Measurements from ENCODE around the gene C19orf81. TPM values are rescaled to one million over a fixed set of nuclear protein-coding genes. Genes with fewer than 3 reads are reported as not detected.

Gene C19orf81
- total RNA-seq, 1 experiment from 2014 or later, result 22.4 TPM

DNA sequence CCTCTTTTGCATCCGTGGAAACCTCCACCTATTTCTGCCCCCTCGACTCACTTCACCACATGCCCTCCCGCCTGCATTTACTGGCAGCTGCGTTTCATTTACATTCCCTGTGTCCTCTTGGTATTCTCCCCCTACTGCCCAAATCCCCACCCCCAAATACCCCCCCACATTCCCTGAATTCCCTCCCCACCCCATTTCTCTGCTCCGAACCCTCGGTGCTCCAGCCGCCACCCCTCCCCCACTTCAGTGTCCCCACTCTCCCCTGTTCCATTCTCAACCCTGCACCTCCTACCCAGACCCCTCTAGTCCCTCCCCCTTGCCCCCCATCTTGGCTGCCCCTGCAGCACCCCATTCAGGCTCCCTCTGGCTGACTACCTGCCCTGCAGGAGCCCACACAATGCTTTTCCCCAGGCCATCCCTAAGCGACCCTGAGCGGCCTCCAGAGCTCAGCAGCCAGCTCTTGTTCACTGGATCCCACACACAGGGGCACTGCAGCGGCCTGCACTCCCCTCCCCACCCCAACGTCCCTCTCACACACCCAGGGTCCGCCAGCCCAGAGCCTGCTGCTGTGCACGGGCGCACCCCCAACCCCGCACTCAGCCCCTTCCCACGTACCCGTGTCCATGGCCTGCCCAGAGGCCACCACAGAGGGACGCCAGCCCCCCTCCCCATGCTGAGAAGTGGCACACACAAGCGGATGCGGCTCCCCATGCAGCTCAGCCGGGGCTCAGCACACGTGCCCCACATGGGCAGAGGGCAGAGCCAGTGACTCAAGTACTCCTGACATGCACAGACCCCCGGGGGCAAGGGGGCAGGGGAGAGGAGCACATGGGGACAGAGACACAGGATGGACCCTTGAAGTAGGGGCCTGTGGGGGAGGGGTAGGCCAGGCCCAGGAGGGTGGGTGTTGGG, 44.1 kb downstream of the C19orf81 start:
- DNase-seq (ENCODE audit: low spot score), result no peak
- POLR2A ChIA-PET, result no interaction called here
- H3K36me3 Mint-ChIP-seq, result no peaks in the 10 kb centered on the region
- no peaks in the 10 kb centered on the region for H3K9me3 Mint-ChIP-seq
- H3K27ac Mint-ChIP-seq, result no peak overlapping the region
- peaks cover 93% of the 10 kb centered on the region for H3K27me3 Mint-ChIP-seq (ENCODE audit: low read depth)
- H3K4me1 Mint-ChIP-seq, result peaks cover 16% of the 10 kb centered on the region
- TF ChIP-seq FOXP1 (CRISPR knock-in tag; IDR thresholded peaks at IDR 0.05; ENCODE audit: borderline replicate concordance) (0 out of 2 replicates have a peak, but pooled peaks have one; percentile 32), SMAD4 (CRISPR knock-in tag; IDR thresholded peaks at IDR 0.05) (no peak), GTF2I (CRISPR knock-in tag; conservative IDR thresholded peaks at IDR 0.05) (no peak), ZNF263 (CRISPR knock-in tag; IDR thresholded peaks at IDR 0.05; ENCODE audit: low read depth) (no peak), ESRRA (CRISPR knock-in tag; IDR thresholded peaks at IDR 0.05; ENCODE audit: borderline replicate concordance) (no peak), ZNF396 (CRISPR knock-in tag; IDR thresholded peaks at IDR 0.05; ENCODE audit: borderline replicate concordance) (no peak), GABPB1 (CRISPR knock-in tag; IDR thresholded peaks at IDR 0.05) (no peak), FOXJ3 (CRISPR knock-in tag; IDR thresholded peaks at IDR 0.05; ENCODE audit: borderline replicate concordance) (no peak), ATF1 (CRISPR knock-in tag; IDR thresholded peaks at IDR 0.05) (no peak), NR3C1 (CRISPR knock-in tag; conservative IDR thresholded peaks at IDR 0.05; ENCODE audit: low read depth) (no peak)
- TF ChIP-seq, protein P1, sequence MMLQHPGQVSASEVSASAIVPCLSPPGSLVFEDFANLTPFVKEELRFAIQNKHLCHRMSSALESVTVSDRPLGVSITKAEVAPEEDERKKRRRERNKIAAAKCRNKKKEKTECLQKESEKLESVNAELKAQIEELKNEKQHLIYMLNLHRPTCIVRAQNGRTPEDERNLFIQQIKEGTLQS (CRISPR knock-in tag; conservative IDR thresholded peaks at IDR 0.05), result no peak
- TF ChIP-seq, protein P2, sequence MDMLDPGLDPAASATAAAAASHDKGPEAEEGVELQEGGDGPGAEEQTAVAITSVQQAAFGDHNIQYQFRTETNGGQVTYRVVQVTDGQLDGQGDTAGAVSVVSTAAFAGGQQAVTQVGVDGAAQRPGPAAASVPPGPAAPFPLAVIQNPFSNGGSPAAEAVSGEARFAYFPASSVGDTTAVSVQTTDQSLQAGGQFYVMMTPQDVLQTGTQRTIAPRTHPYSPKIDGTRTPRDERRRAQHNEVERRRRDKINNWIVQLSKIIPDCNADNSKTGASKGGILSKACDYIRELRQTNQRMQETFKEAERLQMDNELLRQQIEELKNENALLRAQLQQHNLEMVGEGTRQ (CRISPR knock-in tag; IDR thresholded peaks at IDR 0.05), result 0 out of 2 replicates have a peak, but pooled peaks have one; percentile 29
- TF ChIP-seq, protein P3, sequence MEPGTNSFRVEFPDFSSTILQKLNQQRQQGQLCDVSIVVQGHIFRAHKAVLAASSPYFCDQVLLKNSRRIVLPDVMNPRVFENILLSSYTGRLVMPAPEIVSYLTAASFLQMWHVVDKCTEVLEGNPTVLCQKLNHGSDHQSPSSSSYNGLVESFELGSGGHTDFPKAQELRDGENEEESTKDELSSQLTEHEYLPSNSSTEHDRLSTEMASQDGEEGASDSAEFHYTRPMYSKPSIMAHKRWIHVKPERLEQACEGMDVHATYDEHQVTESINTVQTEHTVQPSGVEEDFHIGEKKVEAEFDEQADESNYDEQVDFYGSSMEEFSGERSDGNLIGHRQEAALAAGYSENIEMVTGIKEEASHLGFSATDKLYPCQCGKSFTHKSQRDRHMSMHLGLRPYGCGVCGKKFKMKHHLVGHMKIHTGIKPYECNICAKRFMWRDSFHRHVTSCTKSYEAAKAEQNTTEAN (CRISPR knock-in tag; IDR thresholded peaks at IDR 0.05), result no peak
- TF ChIP-seq, protein P4, sequence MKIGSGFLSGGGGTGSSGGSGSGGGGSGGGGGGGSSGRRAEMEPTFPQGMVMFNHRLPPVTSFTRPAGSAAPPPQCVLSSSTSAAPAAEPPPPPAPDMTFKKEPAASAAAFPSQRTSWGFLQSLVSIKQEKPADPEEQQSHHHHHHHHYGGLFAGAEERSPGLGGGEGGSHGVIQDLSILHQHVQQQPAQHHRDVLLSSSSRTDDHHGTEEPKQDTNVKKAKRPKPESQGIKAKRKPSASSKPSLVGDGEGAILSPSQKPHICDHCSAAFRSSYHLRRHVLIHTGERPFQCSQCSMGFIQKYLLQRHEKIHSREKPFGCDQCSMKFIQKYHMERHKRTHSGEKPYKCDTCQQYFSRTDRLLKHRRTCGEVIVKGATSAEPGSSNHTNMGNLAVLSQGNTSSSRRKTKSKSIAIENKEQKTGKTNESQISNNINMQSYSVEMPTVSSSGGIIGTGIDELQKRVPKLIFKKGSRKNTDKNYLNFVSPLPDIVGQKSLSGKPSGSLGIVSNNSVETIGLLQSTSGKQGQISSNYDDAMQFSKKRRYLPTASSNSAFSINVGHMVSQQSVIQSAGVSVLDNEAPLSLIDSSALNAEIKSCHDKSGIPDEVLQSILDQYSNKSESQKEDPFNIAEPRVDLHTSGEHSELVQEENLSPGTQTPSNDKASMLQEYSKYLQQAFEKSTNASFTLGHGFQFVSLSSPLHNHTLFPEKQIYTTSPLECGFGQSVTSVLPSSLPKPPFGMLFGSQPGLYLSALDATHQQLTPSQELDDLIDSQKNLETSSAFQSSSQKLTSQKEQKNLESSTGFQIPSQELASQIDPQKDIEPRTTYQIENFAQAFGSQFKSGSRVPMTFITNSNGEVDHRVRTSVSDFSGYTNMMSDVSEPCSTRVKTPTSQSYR (CRISPR knock-in tag; IDR thresholded peaks at IDR 0.05), result no peak
- peak overlapping the region; percentile 50 for H3K4me3 Mint-ChIP-seq
- CTCF ChIA-PET, result interaction anchor here (0.5 to 1.7 kb wide), 12 partner anchors 9 to 364 kb away, joined by 3 to 9 read pairs (median 4); partner anchors contain the start of gene KCNC3
- ATAC-seq, result peak; percentile 40

DNA sequence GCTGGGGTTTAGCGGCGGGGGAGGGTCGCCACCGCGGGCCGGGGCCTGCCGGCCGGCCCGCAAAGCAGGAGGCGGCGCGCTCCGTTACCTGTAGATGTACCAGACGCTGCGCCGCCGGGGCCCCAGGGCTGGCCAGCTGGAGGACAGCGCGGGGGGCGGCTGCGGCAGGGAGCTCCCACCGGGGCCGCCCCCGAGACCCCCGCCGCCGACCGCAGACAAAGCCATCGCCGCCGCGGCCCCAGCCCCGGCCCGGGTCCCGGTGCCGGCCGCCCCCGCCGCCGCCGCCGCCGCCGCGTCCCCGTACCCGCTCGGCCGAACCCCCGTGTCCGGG, 45.5 kb downstream of the C19orf81 start:
- H3K27ac Mint-ChIP-seq, result no peak overlapping the region
- H3K9me3 Mint-ChIP-seq, result no peaks in the 10 kb centered on the region
- no peaks in the 10 kb centered on the region for H3K36me3 Mint-ChIP-seq
- no peak overlapping the region for H3K4me3 Mint-ChIP-seq
- peaks cover 92% of the 10 kb centered on the region for H3K27me3 Mint-ChIP-seq (ENCODE audit: low read depth)
- CTCF ChIA-PET, result interaction anchor here (0.5 to 2.4 kb wide), 12 partner anchors 9 to 227 kb away, joined by 3 to 14 read pairs (median 8); no protein-coding TSS in a partner anchor
- DNase-seq (ENCODE audit: low spot score) (no peak), ATAC-seq (no peak)
- H3K4me1 Mint-ChIP-seq, result peaks cover 16% of the 10 kb centered on the region
- POLR2A ChIA-PET, result no interaction called here
- TF ChIP-seq, protein P5, sequence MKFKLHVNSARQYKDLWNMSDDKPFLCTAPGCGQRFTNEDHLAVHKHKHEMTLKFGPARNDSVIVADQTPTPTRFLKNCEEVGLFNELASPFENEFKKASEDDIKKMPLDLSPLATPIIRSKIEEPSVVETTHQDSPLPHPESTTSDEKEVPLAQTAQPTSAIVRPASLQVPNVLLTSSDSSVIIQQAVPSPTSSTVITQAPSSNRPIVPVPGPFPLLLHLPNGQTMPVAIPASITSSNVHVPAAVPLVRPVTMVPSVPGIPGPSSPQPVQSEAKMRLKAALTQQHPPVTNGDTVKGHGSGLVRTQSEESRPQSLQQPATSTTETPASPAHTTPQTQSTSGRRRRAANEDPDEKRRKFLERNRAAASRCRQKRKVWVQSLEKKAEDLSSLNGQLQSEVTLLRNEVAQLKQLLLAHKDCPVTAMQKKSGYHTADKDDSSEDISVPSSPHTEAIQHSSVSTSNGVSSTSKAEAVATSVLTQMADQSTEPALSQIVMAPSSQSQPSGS (CRISPR knock-in tag; IDR thresholded peaks at IDR 0.05; ENCODE audit: borderline replicate concordance, low read depth), result no peak
- no peak for TF ChIP-seq ZNF263 (CRISPR knock-in tag; IDR thresholded peaks at IDR 0.05; ENCODE audit: low read depth)
- no peak for TF ChIP-seq NR2C2 (CRISPR knock-in tag; IDR thresholded peaks at IDR 0.05)
- TF ChIP-seq, protein P6, sequence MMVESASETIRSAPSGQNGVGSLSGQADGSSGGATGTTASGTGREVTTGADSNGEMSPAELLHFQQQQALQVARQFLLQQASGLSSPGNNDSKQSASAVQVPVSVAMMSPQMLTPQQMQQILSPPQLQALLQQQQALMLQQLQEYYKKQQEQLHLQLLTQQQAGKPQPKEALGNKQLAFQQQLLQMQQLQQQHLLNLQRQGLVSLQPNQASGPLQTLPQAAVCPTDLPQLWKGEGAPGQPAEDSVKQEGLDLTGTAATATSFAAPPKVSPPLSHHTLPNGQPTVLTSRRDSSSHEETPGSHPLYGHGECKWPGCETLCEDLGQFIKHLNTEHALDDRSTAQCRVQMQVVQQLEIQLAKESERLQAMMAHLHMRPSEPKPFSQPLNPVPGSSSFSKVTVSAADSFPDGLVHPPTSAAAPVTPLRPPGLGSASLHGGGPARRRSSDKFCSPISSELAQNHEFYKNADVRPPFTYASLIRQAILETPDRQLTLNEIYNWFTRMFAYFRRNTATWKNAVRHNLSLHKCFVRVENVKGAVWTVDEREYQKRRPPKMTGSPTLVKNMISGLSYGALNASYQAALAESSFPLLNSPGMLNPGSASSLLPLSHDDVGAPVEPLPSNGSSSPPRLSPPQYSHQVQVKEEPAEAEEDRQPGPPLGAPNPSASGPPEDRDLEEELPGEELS (CRISPR knock-in tag; IDR thresholded peaks at IDR 0.05), result no peak
- no peak for TF ChIP-seq ZBTB21 (CRISPR knock-in tag; IDR thresholded peaks at IDR 0.05; ENCODE audit: borderline replicate concordance)
- no peak for TF ChIP-seq ZNF423 (CRISPR knock-in tag; IDR thresholded peaks at IDR 0.05)
- TF ChIP-seq FOXJ3 (CRISPR knock-in tag; IDR thresholded peaks at IDR 0.05; ENCODE audit: borderline replicate concordance), result no peak
- TF ChIP-seq ETV6 (CRISPR knock-in tag; IDR thresholded peaks at IDR 0.05), result no peak
- TF ChIP-seq ZNF317 (CRISPR knock-in tag; IDR thresholded peaks at IDR 0.05; ENCODE audit: borderline replicate concordance, low read depth), result no peak
